HL-60 (cell line): ENCODE data around the gene TDRD12.

Source experiments
- DNase-seq, 2 experiments: peaks; one replicate each; pipeline ENCODE4 v3.0.0-alpha.2; 2010 to 2020; ENCODE audit warnings: low read depth in 1 of 2, low spot score in 1 of 2
- H3K27ac ChIP-seq: fragments of 250-450 bp; sonication (Bioruptor Pico); replicated peaks from 2 replicates; pipeline ENCODE4 v1.5.1; 2020; ENCODE audit warnings: mild to moderate bottlenecking, moderate library complexity
- H3K27me3 ChIP-seq: fragments of 250-450 bp; sonication (Bioruptor Pico); 2 replicates; pipeline ENCODE4 v1.5.1; 2021; ENCODE audit warnings: mild to moderate bottlenecking, moderate library complexity; ENCODE audit not compliant: insufficient read depth, poor library complexity, severe bottlenecking
- H3K4me3 ChIP-seq: replicated peaks from 2 replicates; pipeline ENCODE4 v1.5.1; 2011; ENCODE audit warnings: mild to moderate bottlenecking, control low read depth, low read length; ENCODE audit not compliant: insufficient read depth
- GABPA ChIP-seq: IDR thresholded peaks from 2 replicates; pipeline ENCODE4 v1.6.1; 2012; ENCODE audit warnings: low read depth
- POLR2AphosphoS5 ChIP-seq: IDR thresholded peaks from 2 replicates; pipeline ENCODE4 v1.6.1; 2012; ENCODE audit warnings: low read depth
- SPI1 ChIP-seq: IDR thresholded peaks from 2 replicates; pipeline ENCODE4 v1.6.1; 2012; ENCODE audit warnings: low read depth, mild to moderate bottlenecking, borderline replicate concordance
- TF ChIP-seq, protein P1 (sequence below): IDR thresholded peaks from 2 replicates; pipeline ENCODE4 v1.6.1; 2012; ENCODE audit warnings: low read depth; ENCODE audit not compliant: insufficient replicate concordance
- TF ChIP-seq, protein P2 (sequence below): IDR thresholded peaks from one replicate; pipeline ENCODE4 v1.5.1; 2011; ENCODE audit warnings: low read length, control low read depth, inconsistent platforms; ENCODE audit not compliant: insufficient read depth

Gene TDRD12

DNA sequence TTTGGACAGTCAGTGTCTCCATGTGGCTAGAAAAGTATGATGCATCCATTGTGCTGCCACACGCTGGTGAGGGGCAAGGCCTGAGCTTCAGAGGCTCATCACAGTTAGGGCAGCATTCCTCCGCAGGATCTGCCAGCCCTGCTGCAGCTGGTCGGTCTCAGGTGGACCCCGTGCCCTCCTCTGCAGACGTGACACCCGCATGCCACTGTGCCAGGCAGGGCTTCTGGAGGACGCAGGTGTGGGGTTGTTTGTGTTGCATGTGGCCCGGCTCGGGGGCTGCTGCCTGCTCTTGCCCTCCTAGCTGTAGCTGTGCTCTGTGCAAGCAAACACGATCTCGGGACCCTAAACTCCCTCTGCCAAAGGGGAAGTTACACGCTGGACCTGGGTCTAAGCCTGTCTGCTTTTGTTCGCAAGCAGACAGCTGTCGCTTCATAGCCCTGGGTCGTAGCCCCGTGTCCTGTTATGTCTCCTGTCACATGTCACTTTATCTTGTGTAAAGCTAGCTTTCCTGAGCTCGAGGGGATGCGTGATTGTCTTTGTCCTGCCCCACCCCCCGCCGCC is 104.7 kb downstream of the TDRD12 start:
- DNase-seq: no peak
- TF ChIP-seq GABPA (no peak), POLR2AphosphoS5 (no peak)
- Histone ChIP-seq H3K27ac (no peak overlapping the region), H3K4me3 (no peak overlapping the region), H3K27me3 (peaks cover 14% of the 10 kb centered on the region)

DNA sequence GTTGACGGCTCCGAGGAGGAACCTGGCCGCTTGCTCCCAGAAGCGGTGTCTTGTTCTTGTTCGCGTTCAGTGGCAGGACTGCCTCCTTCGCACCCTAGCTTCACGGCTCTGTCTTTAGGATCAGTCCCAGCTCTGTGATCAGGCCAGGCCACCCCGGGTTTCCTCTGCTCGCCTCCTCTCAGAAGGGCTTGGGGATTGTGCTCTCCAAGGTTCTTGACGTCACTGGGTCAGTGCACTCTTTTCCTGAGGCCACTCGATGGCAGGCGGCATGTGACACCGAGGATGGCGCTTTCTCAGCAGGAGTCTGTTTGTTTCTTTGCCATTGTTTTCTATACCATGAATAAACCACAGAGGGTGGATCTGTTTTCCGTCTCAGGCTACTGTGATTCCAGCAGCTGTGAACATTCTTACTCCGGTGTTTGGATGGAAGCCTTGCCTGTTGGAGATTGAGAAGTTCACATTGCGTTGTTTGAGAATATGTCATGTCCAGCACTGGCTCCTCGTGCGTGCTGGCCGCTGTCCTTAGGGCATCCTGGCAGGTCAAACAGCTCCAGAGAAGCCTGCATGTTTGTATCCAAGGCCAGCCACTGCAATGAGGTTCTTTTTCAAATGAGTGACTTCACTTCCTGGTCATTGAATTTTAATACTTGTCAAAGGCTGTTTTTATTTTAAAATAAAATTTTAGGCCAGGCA is 105.5 kb downstream of the TDRD12 start:
- Histone ChIP-seq H3K27me3 (peaks cover 14% of the 10 kb centered on the region), H3K27ac (no peak overlapping the region), H3K4me3 (no peak overlapping the region)
- TF ChIP-seq, protein P1, sequence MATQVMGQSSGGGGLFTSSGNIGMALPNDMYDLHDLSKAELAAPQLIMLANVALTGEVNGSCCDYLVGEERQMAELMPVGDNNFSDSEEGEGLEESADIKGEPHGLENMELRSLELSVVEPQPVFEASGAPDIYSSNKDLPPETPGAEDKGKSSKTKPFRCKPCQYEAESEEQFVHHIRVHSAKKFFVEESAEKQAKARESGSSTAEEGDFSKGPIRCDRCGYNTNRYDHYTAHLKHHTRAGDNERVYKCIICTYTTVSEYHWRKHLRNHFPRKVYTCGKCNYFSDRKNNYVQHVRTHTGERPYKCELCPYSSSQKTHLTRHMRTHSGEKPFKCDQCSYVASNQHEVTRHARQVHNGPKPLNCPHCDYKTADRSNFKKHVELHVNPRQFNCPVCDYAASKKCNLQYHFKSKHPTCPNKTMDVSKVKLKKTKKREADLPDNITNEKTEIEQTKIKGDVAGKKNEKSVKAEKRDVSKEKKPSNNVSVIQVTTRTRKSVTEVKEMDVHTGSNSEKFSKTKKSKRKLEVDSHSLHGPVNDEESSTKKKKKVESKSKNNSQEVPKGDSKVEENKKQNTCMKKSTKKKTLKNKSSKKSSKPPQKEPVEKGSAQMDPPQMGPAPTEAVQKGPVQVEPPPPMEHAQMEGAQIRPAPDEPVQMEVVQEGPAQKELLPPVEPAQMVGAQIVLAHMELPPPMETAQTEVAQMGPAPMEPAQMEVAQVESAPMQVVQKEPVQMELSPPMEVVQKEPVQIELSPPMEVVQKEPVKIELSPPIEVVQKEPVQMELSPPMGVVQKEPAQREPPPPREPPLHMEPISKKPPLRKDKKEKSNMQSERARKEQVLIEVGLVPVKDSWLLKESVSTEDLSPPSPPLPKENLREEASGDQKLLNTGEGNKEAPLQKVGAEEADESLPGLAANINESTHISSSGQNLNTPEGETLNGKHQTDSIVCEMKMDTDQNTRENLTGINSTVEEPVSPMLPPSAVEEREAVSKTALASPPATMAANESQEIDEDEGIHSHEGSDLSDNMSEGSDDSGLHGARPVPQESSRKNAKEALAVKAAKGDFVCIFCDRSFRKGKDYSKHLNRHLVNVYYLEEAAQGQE: no peak
- no peak for TF ChIP-seq POLR2AphosphoS5
- TF ChIP-seq SPI1: no peak
- TF ChIP-seq GABPA: no peak
- TF ChIP-seq, protein P2, sequence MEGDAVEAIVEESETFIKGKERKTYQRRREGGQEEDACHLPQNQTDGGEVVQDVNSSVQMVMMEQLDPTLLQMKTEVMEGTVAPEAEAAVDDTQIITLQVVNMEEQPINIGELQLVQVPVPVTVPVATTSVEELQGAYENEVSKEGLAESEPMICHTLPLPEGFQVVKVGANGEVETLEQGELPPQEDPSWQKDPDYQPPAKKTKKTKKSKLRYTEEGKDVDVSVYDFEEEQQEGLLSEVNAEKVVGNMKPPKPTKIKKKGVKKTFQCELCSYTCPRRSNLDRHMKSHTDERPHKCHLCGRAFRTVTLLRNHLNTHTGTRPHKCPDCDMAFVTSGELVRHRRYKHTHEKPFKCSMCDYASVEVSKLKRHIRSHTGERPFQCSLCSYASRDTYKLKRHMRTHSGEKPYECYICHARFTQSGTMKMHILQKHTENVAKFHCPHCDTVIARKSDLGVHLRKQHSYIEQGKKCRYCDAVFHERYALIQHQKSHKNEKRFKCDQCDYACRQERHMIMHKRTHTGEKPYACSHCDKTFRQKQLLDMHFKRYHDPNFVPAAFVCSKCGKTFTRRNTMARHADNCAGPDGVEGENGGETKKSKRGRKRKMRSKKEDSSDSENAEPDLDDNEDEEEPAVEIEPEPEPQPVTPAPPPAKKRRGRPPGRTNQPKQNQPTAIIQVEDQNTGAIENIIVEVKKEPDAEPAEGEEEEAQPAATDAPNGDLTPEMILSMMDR: no peak
- no peak for DNase-seq

DNA sequence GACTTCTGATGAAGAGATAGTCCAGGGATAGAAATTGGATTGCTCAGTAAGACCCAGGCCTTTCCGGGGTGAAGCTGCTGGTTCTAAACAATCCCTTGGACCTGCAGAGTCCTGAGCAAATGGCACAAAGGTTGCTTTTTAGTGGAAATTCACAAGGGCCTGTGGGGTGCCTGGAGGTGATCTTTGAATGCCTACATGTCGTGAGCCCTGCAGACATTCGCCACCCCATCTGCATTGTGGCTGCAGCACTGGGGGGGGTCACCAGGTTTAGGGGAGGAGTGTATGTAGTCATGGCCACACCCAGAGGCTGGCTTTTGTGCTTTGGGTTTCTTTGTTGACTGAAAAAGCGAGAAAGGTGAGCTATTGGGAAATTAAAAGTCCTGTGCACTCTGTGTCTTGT is 108.6 kb downstream of the TDRD12 start:
- no peak for DNase-seq
- no peak overlapping the region for H3K27ac ChIP-seq
- TF ChIP-seq, protein P1: no peak
- TF ChIP-seq GABPA: no peak
- no peak for TF ChIP-seq POLR2AphosphoS5
- TF ChIP-seq, protein P2: no peak
- TF ChIP-seq SPI1: no peak
- H3K4me3 ChIP-seq: no peak overlapping the region
- peaks cover 9% of the 10 kb centered on the region for H3K27me3 ChIP-seq

DNA sequence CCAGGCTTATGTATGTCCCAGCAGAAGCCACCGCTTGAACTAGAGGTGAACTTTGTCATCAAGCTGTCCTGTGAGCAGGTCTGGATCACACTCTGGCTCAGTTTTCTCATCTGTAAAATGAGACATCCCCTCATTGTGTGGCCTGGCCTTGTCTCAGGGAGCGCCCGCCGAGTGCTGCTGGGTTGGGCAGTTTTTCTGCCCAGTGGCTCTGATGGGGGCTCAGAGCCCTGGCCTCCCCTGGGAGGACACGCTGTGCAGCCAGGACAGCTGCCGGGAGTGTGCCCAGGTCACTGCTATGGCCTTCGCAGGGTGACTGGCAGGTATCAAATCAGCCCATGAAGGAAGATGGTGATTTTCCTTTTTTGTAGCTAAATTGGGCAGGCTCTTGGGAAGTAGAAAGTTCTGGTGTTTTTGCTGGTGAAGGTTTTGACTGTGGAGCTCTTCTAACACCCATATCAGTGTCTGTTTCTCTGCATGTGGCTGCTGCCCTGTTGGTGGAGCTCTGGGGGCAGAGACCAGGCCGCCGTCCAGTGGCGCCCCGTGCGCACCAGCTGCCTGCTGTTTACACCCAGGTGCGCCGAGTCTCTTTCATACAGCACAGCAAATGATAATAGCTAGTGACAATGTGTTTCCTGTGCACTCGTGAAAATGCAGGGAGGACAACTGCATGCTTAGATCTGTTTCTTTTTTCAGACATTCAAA is 109.2 kb downstream of the TDRD12 start:
- no peak for DNase-seq
- no peak overlapping the region for H3K4me3 ChIP-seq
- H3K27me3 ChIP-seq: peaks cover 9% of the 10 kb centered on the region
- no peak for TF ChIP-seq GABPA
- no peak overlapping the region for H3K27ac ChIP-seq
